Brain microvascular endothelial cell (primary cell): Measurements from ENCODE around the gene CLCA4.

Experiments used
- DNase-seq: peaks from one replicate; pipeline ENCODE4 v3.0.0-alpha.2; 2020
- H3K27ac ChIP-seq: fragments of 250-450 bp; sonication (Bioruptor Pico); 2 replicates; pipeline ENCODE4 v1.5.1; 2020; ENCODE audit warnings: mild to moderate bottlenecking, moderate library complexity
- H3K27me3 ChIP-seq: fragments of 250-450 bp; sonication (Bioruptor Pico); replicated peaks from 2 replicates; pipeline ENCODE4 v1.5.1; 2020; ENCODE audit warnings: mild to moderate bottlenecking
- H3K36me3 ChIP-seq: fragments of 250-450 bp; sonication (Bioruptor Pico); replicated peaks from 2 replicates; pipeline ENCODE4 v1.5.1; 2020; ENCODE audit warnings: mild to moderate bottlenecking
- H3K4me3 ChIP-seq: 2 replicates; pipeline ENCODE4 v1.5.1; 2011; ENCODE audit warnings: low read depth, mild to moderate bottlenecking, control low read depth, low read length, moderate library complexity
- CTCF ChIP-seq: IDR thresholded peaks from 2 replicates; pipeline ENCODE4 v1.5.1; 2011; ENCODE audit warnings: low read depth, mild to moderate bottlenecking, moderate library complexity, low read length, control low read depth, inconsistent platforms; ENCODE audit errors: missing control alignments
- in situ Hi-C: cut with HindIII; loops from 2 replicates; pipeline ENCODE4 v1.10.0; 2017; ENCODE audit warnings: low sequenced_read_pairs, low pct_ligation_motif_present

CLCA4 gene

DNA sequence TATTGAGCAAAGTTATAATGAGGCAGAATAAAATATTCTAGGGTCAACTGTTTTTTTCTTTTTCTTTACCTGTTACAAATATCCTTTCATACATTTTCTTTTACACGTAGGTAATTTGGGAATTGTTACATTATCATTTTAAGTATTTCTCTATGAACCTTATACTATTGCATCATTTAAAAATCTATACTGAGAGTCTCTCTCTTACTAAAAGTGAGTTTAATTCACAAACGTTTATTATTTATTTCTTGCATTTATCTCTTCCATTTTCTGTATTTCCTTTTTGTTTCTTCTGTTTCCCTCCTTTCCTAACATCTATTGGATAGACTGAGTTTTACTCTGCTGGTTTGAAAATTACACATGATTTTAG is 25.4 kb upstream of the CLCA4 start:
- H3K27ac ChIP-seq: no peak overlapping the region
- no peak for DNase-seq
- no peaks in the 10 kb centered on the region for H3K27me3 ChIP-seq
- in situ Hi-C loops: no loop called here
- no peaks in the 10 kb centered on the region for H3K36me3 ChIP-seq
- TF ChIP-seq CTCF: no peak
- no peak overlapping the region for H3K4me3 ChIP-seq

DNA sequence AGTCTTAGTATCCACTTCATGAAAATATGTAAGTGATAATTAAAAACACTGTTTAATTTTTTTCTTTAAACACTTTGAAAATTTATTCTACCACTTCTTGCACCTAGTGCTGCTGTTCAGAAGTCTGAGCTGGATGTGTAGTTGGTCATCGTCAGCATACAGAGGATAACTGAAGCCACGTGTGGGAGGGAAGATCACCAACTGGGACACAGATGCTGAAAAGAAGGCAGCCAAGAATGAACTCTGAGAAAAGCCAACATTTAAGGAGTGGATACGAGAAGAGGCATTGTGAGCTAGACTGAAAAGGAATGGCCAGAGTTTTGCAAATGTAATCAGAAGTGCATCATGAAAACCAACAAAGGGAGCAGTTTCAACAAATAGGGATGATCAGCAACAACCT is 24.6 kb upstream of the CLCA4 start:
- H3K27me3 ChIP-seq: no peaks in the 10 kb centered on the region
- no peaks in the 10 kb centered on the region for H3K36me3 ChIP-seq
- H3K4me3 ChIP-seq: no peak overlapping the region
- DNase-seq: no peak
- no peak overlapping the region for H3K27ac ChIP-seq
- in situ Hi-C loops: no loop called here
- TF ChIP-seq CTCF: no peak

GRCh38 chr1:86523670-86524354 is 23.1 kb upstream of the CLCA4 start:
- no peak for TF ChIP-seq CTCF
- no peak overlapping the region for H3K27ac ChIP-seq
- no peaks in the 10 kb centered on the region for H3K36me3 ChIP-seq
- H3K4me3 ChIP-seq: no peak overlapping the region
- no peaks in the 10 kb centered on the region for H3K27me3 ChIP-seq
- DNase-seq: no peak
- in situ Hi-C loops: no loop called here

- no peaks in the 10 kb centered on the region for H3K27me3 ChIP-seq
- DNase-seq: no peak
- in situ Hi-C loops: no loop called here
- TF ChIP-seq CTCF: no peak
- no peak overlapping the region for H3K27ac ChIP-seq
- no peak overlapping the region for H3K4me3 ChIP-seq
- H3K36me3 ChIP-seq: no peaks in the 10 kb centered on the region
These were observed 19.6 kb upstream of the CLCA4 start for GRCh38 chr1:86527306-86527705.

DNA sequence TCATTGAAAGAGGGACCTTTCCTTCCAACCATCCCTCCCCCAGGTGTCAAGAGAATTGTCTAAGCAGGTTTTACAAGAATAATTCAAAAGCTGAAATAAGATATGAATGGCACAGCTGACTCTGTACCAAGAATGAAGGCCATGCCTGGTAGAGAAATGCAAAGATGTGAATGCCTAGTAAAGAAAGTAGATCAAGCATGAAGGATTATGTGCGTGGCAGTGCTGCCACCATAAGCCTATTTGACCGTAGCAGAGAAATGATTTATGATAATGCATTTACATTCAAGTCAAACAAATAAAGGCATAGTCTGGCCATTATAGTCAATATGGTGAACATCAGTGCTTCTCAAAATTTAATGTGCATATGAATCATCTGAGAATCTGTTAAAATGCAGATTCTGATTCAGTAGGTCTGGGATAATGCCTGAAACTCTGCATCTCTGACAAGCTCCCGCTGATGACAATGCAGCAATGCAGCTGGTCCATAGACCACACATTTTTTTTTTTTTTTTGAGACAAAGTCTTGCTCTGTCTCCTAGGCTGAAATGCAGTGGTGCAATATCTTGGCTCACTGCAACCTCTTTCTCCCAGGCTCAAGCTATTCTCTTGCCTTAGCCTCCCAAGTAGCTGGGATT is 16.6 kb upstream of the CLCA4 start:
- no peak for DNase-seq
- TF ChIP-seq CTCF: no peak
- Histone ChIP-seq H3K27me3 (no peaks in the 10 kb centered on the region), H3K4me3 (no peak overlapping the region), H3K27ac (no peak overlapping the region), H3K36me3 (no peaks in the 10 kb centered on the region)
- in situ Hi-C loops: no loop called here
